ENCODE results near the gene UNC80. TPM values are rescaled to one million over a fixed set of nuclear protein-coding genes. Genes with fewer than 3 reads are reported as not detected.
A peak's percentile ranks its signal among the peaks of the same experiment; 100 is the strongest.

Gene UNC80
- total and polyA plus RNA-seq, 2 of the 13 experiments (the other 11 are each of a cell fraction or from before 2014, with no cell fraction given), result not detected

DNA sequence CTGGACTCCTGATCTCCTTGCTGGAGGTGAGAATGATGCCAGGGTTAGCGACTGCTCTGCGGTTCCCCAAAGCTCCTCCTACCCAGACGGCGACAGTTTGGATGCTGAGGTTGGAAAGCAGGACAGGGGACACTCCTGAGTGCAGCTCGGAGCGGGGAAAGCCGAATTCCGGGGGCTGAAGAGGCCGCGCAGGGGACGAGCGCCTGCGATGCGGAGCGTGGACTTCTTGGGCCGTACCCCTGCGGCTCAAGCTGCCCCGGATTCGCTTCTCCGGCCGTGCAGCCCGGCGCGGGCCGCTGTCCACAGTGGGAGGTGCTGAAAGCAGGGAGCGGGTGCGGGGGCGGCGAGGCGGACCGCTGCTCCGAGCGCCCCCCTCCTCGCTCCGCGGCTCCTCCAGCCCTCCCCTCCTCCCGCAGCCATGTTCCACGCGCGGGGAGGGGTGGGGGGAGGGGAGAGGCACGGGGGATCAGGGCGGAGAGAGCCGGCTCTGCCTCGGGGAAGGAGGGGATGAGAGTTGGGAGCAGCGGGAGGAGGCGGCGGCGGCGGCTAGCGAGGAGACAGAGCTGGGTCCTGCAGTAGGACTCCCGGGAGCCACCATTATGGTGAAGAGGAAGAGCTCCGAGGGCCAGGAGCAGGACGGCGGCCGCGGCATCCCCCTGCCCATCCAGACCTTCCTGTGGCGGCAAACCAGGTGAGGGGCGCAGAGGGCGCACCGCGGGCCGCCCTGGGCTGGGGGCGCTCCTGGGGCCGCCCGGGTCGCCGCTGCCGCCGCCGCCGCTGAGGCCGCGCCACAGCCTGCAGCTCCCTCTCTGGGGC, at the start of gene UNC80 (continued):
- TF ChIP-seq, protein P1, sequence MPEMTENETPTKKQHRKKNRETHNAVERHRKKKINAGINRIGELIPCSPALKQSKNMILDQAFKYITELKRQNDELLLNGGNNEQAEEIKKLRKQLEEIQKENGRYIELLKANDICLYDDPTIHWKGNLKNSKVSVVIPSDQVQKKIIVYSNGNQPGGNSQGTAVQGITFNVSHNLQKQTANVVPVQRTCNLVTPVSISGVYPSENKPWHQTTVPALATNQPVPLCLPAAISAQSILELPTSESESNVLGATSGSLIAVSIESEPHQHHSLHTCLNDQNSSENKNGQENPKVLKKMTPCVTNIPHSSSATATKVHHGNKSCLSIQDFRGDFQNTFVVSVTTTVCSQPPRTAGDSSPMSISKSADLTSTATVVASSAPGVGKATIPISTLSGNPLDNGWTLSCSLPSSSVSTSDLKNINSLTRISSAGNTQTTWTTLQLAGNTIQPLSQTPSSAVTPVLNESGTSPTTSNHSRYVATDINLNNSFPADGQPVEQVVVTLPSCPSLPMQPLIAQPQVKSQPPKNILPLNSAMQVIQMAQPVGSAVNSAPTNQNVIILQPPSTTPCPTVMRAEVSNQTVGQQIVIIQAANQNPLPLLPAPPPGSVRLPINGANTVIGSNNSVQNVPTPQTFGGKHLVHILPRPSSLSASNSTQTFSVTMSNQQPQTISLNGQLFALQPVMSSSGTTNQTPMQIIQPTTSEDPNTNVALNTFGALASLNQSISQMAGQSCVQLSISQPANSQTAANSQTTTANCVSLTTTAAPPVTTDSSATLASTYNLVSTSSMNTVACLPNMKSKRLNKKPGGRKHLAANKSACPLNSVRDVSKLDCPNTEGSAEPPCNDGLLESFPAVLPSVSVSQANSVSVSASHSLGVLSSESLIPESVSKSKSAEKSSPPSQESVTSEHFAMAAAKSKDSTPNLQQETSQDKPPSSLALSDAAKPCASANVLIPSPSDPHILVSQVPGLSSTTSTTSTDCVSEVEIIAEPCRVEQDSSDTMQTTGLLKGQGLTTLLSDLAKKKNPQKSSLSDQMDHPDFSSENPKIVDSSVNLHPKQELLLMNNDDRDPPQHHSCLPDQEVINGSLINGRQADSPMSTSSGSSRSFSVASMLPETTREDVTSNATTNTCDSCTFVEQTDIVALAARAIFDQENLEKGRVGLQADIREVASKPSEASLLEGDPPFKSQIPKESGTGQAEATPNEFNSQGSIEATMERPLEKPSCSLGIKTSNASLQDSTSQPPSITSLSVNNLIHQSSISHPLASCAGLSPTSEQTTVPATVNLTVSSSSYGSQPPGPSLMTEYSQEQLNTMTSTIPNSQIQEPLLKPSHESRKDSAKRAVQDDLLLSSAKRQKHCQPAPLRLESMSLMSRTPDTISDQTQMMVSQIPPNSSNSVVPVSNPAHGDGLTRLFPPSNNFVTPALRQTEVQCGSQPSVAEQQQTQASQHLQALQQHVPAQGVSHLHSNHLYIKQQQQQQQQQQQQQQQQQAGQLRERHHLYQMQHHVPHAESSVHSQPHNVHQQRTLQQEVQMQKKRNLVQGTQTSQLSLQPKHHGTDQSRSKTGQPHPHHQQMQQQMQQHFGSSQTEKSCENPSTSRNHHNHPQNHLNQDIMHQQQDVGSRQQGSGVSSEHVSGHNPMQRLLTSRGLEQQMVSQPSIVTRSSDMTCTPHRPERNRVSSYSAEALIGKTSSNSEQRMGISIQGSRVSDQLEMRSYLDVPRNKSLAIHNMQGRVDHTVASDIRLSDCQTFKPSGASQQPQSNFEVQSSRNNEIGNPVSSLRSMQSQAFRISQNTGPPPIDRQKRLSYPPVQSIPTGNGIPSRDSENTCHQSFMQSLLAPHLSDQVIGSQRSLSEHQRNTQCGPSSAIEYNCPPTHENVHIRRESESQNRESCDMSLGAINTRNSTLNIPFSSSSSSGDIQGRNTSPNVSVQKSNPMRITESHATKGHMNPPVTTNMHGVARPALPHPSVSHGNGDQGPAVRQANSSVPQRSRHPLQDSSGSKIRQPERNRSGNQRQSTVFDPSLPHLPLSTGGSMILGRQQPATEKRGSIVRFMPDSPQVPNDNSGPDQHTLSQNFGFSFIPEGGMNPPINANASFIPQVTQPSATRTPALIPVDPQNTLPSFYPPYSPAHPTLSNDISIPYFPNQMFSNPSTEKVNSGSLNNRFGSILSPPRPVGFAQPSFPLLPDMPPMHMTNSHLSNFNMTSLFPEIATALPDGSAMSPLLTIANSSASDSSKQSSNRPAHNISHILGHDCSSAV (CRISPR knock-in tag; IDR thresholded peaks at IDR 0.05; ENCODE audit: borderline replicate concordance), result no peak
- 0 out of 2 replicates have a peak, but pooled peaks have one; percentile 66 for TF ChIP-seq ZNF850 (CRISPR knock-in tag; conservative IDR thresholded peaks at IDR 0.05)
- TF ChIP-seq ZNF350 (CRISPR knock-in tag; IDR thresholded peaks at IDR 0.05; ENCODE audit: borderline replicate concordance, low read depth), result peak; percentile 54; the same call in 1 of the 2 replicates
- TF ChIP-seq ZFP1 (CRISPR knock-in tag; IDR thresholded peaks at IDR 0.05), result no peak; the same call in 1 of the 2 replicates
- TF ChIP-seq, protein P2, sequence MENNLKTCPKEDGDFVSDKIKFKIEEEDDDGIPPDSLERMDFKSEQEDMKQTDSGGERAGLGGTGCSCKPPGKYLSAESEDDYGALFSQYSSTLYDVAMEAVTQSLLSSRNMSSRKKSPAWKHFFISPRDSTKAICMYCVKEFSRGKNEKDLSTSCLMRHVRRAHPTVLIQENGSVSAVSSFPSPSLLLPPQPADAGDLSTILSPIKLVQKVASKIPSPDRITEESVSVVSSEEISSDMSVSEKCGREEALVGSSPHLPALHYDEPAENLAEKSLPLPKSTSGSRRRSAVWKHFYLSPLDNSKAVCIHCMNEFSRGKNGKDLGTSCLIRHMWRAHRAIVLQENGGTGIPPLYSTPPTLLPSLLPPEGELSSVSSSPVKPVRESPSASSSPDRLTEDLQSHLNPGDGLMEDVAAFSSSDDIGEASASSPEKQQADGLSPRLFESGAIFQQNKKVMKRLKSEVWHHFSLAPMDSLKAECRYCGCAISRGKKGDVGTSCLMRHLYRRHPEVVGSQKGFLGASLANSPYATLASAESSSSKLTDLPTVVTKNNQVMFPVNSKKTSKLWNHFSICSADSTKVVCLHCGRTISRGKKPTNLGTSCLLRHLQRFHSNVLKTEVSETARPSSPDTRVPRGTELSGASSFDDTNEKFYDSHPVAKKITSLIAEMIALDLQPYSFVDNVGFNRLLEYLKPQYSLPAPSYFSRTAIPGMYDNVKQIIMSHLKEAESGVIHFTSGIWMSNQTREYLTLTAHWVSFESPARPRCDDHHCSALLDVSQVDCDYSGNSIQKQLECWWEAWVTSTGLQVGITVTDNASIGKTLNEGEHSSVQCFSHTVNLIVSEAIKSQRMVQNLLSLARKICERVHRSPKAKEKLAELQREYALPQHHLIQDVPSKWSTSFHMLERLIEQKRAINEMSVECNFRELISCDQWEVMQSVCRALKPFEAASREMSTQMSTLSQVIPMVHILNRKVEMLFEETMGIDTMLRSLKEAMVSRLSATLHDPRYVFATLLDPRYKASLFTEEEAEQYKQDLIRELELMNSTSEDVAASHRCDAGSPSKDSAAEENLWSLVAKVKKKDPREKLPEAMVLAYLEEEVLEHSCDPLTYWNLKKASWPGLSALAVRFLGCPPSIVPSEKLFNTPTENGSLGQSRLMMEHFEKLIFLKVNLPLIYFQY (CRISPR knock-in tag; IDR thresholded peaks at IDR 0.05; ENCODE audit: borderline replicate concordance), result peak; percentile 96
- peak; percentile 87; the same call in 1 of the 2 replicates for TF ChIP-seq CAMTA2 (CRISPR knock-in tag; IDR thresholded peaks at IDR 0.05; ENCODE audit: borderline replicate concordance)
- TF ChIP-seq ZIK1 (CRISPR knock-in tag; IDR thresholded peaks at IDR 0.05; ENCODE audit: borderline replicate concordance, low read depth), result peak; percentile 88
- TF ChIP-seq, protein P3, sequence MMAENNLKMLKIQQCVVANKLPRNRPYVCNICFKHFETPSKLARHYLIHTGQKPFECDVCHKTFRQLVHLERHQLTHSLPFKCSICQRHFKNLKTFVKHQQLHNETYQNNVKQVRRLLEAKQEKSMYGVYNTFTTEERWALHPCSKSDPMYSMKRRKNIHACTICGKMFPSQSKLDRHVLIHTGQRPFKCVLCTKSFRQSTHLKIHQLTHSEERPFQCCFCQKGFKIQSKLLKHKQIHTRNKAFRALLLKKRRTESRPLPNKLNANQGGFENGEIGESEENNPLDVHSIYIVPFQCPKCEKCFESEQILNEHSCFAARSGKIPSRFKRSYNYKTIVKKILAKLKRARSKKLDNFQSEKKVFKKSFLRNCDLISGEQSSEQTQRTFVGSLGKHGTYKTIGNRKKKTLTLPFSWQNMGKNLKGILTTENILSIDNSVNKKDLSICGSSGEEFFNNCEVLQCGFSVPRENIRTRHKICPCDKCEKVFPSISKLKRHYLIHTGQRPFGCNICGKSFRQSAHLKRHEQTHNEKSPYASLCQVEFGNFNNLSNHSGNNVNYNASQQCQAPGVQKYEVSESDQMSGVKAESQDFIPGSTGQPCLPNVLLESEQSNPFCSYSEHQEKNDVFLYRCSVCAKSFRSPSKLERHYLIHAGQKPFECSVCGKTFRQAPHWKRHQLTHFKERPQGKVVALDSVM (CRISPR knock-in tag; IDR thresholded peaks at IDR 0.05), result 0 out of 2 replicates have a peak, but pooled peaks have one; percentile 26
- TF ChIP-seq, protein P4, sequence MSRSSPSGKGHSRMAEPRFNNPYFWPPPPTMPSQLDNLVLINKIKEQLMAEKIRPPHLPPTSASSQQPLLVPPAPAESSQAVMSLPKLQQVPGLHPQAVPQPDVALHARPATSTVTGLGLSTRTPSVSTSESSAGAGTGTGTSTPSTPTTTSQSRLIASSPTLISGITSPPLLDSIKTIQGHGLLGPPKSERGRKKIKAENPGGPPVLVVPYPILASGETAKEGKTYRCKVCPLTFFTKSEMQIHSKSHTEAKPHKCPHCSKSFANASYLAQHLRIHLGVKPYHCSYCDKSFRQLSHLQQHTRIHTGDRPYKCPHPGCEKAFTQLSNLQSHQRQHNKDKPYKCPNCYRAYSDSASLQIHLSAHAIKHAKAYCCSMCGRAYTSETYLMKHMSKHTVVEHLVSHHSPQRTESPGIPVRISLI (CRISPR knock-in tag; IDR thresholded peaks at IDR 0.05; ENCODE audit: borderline replicate concordance), result 0 out of 2 replicates have a peak, but pooled peaks have one; percentile 42
- TF ChIP-seq CBX2 (IDR thresholded peaks at IDR 0.05; ENCODE audit: low read depth, low read length), result no peak
- TF ChIP-seq CBX2 (CRISPR knock-in tag; IDR thresholded peaks at IDR 0.05; ENCODE audit: low read depth), result no peak
